Suppressor macrophage (primary cell): ENCODE data around the gene ARHGEF28.
A peak's percentile ranks its signal among the peaks of the same experiment; 100 is the strongest.

Source experiments
- DNase-seq, 4 experiments: peaks; one replicate each; pipeline ENCODE4 v3.0.0-alpha.2; 2020 to 2022

Gene ARHGEF28

DNA sequence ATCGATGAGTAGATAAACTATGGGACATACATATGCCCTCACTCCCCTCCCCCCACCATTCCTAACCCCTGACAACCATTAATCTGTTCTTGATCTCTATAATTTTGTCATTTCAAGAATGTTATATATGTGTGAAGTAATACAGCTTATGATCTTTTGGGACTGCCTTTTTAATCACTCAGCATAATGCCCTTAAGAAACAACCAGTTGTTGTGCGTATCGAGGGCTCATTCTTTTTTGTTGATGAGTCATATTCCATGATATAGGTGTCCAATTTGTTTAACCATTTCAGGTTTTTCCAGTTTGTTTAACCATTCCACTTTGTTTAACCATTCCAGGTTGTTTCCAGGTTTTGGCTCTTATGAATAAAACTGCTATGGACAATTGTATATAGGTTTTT, 75.6 kb downstream of the ARHGEF28 start:
- DNase-seq, result no peak

DNA sequence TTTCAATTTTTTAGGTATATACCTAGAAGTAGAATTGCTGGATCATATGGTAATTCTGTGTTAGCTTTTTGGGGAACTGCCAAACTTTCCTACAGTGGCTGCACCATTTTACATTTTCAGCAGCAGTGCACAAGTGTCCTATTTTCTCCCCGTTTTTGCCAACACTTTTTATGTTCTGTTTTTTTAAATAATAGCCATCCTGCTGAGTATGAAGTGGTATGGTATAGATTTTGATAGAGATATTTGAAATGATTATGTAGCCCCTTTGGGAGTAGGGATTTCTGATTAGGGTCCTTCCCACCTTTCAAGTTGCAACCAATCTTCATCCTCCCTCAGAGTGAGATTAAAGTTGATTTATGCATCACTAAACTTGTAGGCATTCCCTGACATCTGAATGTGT, 76.5 kb downstream of the ARHGEF28 start:
- DNase-seq, result no peak

DNA sequence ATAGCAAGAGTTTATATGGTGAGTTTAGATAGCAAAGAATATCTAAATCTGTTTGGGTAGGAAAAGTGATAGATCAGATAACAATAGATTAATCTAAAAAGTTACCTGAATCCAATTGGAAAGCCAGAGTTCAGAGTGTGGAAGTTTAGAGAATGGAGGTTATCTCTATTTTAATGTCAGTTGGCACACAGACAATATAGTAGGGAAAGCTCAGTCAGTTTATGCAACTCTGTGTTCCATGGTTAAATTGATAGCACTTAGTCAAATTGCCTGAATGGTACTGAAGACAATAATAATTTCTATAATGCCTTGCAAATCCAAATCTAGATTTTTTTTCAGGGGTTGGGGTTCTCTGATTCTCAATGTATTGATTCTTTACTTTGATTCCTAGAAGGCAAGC, 77.0 kb downstream of the ARHGEF28 start:
- no peak for DNase-seq

DNA sequence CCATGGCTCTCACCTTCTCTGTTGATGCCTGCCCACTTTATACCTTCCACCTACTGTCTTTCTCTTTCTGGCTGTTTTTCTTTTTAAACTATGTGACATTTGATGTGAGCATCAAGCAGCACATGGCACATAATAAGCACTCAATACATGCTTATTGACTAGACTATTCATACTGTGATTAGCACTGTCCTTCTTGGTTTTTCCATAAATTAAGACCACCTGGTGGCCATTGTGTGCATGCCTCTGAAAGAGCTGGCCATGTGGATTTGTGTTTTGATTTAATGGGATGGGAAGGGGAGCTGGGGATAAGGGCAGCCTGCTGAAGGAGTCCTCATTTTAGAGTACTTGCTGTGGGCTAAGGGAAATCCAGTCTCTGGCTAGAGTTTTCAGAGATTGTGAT, 79.4 kb downstream of the ARHGEF28 start:
- no peak for DNase-seq

DNA sequence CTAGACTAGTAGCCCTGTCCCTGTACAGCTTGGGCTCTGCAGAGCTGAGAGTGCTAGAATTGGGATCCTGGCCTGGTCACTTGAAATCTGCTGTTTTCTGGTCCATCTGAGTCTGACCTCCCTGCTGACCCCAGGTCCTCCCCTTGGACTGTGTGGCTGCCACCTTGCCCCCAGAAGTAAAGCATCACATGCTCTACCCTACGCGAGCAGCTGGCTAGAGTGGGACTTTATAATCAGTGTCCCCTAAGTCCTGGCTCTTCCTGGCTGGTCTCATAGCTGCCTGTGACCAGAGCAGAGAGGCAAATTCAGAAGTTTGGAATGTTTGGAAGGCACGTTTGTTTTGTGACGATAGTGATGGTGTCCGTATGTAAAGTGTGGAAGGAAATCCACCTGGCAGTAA, 81.0 kb downstream of the ARHGEF28 start:
- no peak for DNase-seq

DNA sequence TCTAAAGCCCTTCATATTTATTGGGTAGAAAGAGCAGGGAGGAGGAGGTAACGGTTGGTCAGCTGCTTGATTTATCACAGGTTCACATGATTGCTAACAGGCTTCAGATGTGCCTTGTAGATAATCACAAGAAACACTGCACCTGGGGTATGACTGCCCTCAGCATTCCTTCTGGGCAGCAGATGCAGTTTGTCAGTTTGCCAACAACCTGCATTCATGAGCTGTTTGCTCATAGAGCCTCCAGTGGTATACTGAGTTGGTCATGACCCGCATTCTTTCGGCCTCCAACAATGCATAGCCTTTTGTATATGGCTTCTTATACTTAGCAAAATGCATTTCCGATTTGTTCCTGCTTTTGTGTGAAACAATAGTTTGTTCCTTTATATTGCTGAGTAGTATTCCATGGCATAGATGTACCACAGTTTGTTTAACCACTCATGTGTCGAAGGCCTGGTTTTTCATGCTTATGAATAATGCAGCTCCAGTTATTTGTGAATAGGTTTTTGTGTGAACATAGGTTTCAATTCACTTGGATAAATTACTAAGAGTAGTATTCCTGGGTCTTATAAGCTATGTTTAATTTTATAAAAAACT, 83.6 kb downstream of the ARHGEF28 start:
- DNase-seq, result no peak

DNA sequence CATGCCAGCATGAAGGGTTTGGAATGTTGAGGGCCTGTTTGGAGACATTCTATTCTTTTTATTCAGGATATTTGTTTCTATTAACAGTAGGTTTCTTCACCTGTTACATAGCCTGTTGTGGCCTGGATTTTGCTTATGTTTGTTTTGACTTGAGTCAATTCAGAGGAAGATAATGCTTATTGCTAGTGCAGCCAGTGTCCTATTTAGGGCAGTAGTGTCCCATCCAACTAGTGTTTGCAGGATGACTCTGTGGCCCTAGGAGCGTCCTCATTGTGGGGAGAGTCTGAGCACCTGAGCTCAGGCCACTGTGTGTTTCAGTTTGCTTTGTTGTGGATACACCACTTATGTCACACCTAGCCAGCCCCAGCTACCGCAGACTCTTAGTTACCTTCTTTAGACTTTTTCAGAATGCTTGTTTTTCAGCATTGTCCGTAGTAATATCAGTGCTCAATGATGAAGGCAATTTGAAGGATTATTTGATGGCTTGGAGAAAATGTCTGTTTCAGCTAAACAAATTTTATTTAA, 90.3 kb downstream of the ARHGEF28 start:
- DNase-seq, result no peak

DNA sequence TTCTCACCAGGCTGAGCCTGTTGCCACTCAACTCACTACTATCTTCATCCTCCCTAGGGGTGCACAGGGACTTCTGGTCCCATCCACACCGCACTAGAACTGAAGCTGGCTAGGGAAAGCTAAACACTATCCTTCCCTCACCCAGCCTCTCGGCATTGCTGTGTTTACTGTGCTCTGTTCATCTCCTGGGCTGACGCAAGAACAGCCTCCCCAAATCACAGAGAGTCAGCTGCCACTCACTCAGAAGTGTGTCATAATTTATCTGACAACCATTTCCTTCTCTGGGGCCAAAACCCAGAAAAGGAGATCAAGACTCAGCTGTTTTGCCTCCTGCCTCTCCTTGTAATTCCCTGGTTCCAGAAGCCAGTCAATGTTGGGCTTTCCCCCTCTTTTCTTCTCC, 92.8 kb downstream of the ARHGEF28 start:
- peak in 1 of 4 experiments; percentile 5 for DNase-seq

DNA sequence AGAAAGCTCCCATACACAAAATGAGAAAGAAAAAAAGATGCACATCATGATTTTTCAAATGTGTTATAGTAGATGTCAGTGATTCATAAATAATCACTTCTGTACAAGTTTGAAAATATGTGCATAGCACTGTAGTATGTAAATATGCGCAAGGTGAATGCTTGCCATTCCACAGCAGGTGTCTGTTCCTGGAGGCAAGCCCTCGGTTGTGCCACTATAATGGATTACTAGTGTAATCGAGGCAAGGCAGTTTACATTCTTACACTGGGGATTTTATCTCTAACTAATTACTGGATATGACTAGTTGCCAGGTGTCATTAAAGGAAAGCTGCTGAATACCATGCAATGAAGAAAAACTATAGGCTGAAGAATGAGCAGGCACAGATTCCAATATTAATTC, 93.6 kb downstream of the ARHGEF28 start:
- DNase-seq, result no peak

DNA sequence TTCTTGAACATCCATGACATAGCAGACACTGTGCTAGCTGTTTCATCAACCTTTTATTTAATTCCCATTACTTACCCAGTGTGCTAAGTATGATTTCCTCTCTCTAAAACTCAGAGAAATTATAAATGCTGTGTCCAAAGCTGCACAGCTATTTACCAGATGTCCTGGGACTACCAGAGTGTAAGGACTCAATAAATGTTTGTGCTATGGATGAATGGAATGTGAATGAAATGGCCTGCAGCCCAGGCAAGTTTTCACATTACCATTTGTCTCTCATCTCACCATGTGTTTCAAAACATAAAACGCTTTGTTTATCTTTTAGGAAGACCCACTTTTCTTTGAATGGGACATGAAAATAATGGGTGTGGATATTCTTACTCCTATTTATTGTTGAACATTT, 96.2 kb downstream of the ARHGEF28 start:
- no peak for DNase-seq

DNA sequence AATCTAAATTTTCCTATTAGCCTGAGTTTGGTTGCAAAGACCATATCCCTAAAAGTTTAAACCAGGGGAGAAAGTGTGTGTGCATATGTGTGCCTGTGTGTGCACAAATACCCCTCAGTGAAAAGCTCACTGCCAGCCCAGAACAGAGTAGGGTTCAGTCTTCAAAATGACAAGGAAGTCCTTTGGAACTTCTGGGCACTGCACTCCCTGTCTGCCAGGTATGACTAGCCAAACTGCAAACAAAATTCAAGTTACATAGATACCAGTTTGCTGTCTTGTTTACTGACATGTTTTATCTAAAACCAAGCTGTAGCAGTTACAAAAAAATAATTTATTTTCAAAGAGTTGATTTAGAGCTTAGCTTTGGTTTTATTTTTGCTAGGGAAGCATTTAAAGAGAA, 100.1 kb downstream of the ARHGEF28 start:
- DNase-seq, result no peak

DNA sequence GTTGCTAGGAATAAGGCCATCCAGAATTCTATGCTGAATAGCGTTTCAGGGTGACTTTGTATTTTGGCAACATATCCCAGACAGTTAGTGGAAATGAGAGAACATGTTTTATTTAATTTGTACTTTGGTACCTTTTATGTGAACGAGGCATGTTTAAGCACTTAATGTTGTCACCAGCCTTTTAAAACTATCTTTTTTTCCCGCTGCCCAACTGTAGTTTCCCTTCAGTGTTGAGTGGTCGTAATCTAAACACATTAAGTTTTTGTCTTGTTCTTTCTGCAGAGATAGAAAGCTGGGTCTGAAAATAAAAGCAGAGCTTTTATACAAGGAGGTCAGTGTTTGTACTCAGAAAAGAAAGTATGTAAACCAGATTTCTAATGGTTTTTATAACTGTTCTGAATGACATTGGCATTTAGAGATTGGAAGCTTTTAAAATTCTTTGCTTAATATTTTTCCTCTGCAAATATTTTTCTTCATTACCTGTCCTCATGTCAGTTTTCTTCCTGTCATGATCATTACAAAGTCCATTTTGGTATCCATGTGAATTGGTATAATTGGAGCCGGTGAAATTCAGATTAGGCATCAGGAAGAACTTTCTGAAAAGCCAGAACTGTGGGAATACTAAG, 100.7 kb downstream of the ARHGEF28 start:
- no peak for DNase-seq

DNA sequence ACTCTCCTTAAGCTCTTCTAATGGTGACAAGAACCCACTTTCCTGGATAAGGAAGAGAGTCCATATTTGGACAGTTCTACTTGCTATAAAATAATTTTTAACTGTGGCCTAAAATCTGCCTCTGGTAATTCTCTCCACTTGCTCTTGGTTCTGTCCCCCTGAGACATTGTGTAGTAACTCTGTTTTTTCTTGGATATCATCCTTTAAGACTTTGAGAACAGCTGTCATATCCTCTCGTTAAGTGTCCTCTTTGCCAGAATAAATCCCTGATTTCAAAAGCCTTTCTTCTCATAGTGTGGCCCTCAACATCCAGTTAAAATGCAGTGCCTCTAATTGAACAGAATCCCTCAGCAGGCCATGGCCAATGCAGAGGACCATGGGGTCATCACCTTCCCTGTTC, 101.5 kb downstream of the ARHGEF28 start:
- no peak for DNase-seq

DNA sequence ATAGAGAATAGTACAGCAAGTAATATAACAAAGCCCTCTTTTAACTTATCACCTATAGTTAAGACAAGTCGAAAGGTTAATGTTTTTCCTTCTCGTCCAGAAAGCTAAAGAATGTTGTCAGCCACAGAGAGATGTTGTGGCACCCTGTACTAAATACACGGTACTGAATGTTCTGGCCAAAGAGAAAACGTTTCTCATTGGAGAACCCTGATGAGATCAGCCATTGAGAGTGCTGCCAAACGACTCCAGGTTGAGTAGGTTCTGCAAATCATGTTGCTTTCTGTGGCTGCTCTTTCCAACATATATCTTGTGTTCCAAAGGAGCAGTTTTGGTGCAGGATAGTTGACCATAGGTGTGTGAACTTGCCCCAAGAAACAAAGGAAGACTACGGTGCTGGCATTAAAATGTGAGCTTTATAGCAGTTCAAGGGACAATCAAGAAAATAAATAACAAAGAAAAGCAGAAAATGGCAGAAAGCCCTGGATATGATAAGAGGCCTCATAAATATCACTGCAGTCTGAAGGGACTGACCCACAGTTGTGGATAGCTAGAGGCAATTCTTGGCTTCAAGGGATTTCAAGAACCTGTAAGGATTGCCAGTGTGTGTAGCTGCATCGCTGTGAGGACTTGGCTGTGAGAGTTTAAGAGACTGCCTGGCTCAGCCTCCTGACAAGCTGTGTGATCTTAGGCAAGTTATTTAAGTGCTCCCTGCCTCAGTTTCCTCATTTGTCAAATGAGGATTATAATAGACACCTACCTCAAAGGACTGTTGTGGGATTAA, 102.7 kb downstream of the ARHGEF28 start:
- no peak for DNase-seq

DNA sequence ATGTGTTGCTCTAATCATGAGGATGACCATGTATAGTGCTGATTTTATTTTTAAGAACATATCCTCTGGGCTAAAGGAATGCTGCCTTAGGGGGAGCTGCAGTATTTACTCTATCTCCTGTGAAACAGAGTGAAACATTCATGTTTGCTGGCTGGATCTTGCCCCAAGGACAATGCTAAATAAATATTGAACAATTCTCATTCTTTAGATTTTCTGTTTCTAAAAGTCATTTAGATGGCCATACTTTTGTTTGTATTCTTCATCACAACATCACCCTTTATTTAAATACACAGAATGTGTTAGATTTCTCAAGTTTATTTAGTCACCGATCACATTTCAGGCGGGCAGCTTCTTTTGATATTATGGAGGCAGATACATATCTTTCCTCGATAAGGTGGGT, 103.3 kb downstream of the ARHGEF28 start:
- DNase-seq, result no peak

DNA sequence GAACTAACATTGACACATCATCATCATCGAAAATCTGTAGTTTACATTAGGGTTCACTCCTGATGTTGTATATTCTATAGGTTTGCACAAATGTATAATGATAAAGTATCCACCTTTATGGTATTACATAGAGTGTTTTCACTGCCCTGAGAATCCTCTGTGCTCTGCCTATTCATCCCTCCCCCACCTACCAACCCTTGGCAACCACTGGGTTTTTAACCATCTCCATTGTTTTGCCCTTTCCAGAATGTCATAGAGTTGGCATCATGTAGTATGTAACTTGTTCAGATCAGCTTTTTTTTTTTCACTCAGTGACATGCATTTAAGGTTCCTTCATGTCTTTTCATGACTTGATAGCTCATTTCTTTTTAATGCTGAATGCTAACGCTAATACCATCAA, 106.0 kb downstream of the ARHGEF28 start:
- no peak for DNase-seq

DNA sequence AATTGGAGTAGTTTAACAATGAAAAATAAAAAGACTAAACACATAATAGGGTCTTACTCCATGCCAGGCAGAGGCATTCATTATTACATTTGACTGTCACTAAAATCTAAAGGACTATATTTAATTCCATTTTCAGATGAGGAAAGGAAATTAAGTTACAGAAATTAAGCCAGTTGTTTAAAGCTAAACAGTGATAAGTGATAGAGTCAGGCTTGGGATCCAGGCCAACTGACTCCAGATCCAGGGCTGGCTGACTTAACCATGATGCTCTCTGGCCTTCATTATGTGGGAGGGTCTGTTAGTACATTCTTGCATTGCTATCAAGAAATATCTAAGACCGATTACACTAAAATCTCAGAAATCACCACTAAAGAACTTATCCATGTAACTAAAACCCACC, 107.2 kb downstream of the ARHGEF28 start:
- no peak for DNase-seq

DNA sequence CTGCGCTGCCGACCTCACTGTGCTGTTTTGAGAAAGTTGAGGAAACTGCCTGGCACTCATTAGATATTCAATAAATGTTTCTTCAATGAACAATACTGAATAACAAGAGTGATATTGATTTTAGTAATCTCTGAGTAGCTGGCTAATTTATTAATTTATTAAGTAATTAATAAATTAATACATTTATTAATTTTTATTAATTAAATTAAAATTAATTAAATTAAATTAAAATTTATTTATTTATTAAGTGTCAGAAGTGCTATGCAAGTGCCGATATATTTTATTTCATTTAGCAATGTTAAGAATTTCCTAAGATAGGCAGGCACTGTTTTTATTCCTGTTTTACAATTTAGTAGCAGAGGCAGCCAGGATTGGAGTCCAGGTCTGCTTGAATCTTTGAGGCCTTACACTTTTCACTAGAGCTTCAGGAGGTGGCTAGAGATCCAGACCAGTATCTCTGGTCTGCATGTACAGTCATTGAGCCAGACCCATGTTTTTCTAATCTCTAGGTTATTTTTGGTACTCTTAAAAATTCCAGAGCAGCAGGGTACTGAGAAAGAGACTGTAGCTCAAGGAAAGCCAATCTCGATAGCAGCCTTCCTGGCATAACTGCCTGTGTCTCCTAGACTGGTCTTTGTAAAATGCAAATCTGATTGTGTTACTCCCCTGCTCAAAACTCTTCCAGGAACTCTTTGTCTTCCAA, 109.2 kb downstream of the ARHGEF28 start:
- no peak for DNase-seq

DNA sequence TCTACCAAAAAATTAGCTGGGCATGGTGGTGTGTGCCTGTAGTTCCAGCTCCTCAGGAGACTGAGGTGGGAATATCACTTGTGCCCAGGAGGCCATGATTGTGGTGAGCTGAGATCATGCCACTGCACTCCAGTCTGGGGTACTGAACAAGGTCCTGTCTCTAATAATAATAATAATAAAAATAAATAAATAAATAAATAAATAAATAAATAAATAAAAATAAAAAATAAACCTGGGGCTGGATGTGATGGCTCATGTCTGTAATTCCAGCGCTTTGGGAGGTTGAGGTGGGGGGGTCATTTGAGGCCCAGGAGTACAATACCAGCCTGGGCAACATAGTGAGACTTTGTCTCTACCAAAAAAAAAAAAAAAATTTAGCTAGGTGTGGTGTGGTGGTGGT, 113.7 kb downstream of the ARHGEF28 start:
- no peak for DNase-seq

DNA sequence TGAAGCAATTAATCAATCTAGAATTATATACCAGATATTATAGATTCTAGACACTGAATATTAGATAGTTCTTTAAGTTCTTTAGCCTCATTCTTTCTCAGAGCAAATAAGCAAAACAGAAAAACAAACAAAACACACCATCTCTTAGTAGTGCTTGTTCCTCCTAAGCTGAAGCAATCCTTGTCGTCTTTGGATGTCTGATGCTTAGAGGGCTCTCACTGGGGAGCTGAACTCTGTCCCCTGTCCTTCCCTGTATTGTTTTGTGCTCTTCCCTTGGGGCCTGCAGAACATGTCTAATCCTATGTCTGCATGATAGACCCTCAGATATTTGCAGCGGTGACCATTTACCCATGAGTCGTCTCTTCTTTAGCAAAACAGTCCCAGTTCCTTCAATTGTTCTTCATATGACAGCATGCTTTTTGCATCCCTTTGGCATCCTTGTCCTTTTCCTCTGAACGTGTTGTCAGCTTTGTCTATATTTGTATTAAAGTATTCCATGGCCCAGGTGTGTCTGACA, 114.3 kb downstream of the ARHGEF28 start:
- no peak for DNase-seq

DNA sequence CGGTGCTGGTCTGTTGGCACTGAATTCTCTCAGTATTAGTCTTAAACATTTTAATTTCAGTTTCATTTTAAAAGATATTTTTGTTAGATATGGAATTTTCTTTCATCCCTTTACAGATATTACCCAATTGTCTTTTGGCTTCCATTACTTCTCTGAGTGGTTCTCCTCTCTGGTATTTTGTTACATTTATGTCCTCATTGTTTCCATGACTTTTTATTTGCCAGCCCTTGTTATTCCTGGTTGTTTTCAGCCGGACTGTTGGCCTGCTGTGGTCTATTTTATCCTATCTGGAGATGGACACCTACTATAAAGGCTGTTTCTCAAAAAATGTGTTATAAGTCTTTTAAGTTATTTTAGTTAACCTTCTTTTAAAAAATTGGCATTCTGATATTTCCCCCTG, 117.2 kb downstream of the ARHGEF28 start:
- DNase-seq, result no peak

DNA sequence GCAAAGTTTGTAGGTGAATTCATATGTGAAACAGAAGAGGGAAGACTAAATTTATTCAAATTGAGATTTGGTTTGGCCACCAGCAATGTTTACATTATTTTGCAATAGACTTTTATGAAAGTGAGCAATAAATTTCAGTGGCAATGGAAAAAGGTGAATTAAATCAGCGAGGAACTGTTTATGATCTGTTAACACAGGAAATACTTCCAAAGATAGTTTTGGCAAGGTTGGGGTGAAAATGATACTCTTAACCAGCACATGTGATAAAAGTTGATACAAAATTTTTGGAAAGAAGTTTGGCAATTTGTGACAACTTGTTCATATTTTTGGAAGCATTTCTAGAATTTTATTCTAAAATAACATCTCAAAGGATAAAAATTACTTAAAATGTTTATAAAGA, 119.8 kb downstream of the ARHGEF28 start:
- no peak for DNase-seq

DNA sequence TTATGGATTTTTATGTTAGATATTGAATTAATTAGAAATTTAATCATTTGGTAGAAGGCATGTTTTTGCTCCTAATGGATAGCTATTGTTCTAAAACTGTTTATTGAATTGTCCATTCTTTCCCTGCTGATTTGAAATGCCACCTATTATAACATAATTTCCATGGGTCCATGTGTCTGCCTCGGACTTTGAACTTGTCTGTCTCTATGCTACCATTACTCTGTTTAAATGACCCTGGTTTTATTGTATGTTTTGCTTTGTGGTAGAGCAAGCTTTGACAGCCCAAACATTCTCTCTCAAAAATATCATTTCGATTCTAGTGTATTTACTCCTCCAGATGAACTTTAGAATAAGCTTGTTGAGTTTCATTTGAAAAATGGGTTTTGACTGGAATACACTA, 120.6 kb downstream of the ARHGEF28 start:
- DNase-seq, result no peak
